Measurements from ENCODE around the gene ICAM2.

DNA sequence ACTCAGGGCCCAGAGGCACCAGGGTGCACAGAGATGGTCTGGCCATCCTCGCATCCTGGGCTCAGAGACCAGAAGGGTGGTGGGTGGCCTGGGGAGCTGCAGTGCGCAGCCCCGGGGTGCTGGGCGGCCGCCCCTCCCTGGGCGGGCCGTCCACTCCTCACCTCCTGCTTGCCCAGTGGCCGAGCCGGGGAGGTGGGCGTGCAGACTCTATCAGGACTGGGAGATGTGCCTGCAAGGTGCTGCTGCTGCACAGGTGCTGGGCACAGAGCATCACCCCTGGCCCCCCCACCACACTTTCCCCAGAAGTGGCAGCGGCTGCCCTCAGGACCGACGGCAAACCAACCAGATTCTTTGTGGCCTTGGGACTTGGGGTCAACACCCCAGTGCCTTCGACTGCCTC is 47.6 kb downstream of the ICAM2 start, which contains the start of gene SCN4A:
- TF ChIP-seq, protein P1, sequence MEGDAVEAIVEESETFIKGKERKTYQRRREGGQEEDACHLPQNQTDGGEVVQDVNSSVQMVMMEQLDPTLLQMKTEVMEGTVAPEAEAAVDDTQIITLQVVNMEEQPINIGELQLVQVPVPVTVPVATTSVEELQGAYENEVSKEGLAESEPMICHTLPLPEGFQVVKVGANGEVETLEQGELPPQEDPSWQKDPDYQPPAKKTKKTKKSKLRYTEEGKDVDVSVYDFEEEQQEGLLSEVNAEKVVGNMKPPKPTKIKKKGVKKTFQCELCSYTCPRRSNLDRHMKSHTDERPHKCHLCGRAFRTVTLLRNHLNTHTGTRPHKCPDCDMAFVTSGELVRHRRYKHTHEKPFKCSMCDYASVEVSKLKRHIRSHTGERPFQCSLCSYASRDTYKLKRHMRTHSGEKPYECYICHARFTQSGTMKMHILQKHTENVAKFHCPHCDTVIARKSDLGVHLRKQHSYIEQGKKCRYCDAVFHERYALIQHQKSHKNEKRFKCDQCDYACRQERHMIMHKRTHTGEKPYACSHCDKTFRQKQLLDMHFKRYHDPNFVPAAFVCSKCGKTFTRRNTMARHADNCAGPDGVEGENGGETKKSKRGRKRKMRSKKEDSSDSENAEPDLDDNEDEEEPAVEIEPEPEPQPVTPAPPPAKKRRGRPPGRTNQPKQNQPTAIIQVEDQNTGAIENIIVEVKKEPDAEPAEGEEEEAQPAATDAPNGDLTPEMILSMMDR (conservative IDR thresholded peaks at IDR 0.05; ENCODE audit: low read length), result no peak
- TF ChIP-seq EZH2phosphoT487 (IDR thresholded peaks at IDR 0.05; ENCODE audit: borderline replicate concordance), result no peak

Measured in Loucy (cell line).